Measurements from ENCODE around the gene COL27A1. TPM values are rescaled to one million over a fixed set of nuclear protein-coding genes. Genes with fewer than 3 reads are reported as not detected.
"Not testable (repeated sequence)": the region's sequence is repeated elsewhere in the genome, so short reads cannot be mapped to it uniquely, and the experiment has no call there.

The COL27A1 gene
- total RNA-seq, 1 donor: 0.21 TPM

- not testable (repeated sequence) for H3K4me3 ChIP-seq (ENCODE audit: low read length); H3K9me3 ChIP-seq (ENCODE audit: low read depth, low read length); H3K27me3 ChIP-seq (ENCODE audit: insufficient read depth, low read length); H3K4me1 ChIP-seq (ENCODE audit: insufficient read depth, low read length)
Observed at GRCh38 chr9:114322160-114322818, 167.0 kb downstream of the COL27A1 start.

- H3K27me3 ChIP-seq (ENCODE audit: insufficient read depth, low read length); H3K4me1 ChIP-seq (ENCODE audit: insufficient read depth, low read length); H3K4me3 ChIP-seq (ENCODE audit: low read length); H3K9me3 ChIP-seq (ENCODE audit: low read depth, low read length): not testable (repeated sequence)
Observed at GRCh38 chr9:114322831-114323531, 167.6 kb downstream of the COL27A1 start, which contains the start of gene ORM1. Gene ORM1 (plus strand): TSS chr9:114323098. CDS start chr9:114323134, 36 bp downstream.

DNA sequence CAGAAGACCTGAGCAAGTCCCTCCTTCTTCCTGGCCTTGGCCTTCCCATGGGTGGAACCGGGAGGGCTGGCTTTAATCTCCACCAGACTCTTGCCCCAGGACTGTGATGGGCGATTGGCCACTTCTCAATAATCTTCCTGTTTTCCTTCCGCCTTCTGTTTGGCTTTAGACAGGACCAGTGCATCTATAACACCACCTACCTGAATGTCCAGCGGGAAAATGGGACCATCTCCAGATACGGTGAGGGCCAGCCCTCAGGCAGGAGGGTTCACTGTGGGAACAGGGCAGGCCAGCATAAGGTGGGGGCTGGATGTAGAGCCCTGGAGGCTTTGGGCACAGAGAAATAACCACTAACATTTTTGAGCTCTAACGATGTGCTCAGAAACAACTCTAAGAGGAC is 168.5 kb downstream of the COL27A1 start:
- H3K27me3 ChIP-seq (ENCODE audit: insufficient read depth, low read length); H3K4me1 ChIP-seq (ENCODE audit: insufficient read depth, low read length); H3K4me3 ChIP-seq (ENCODE audit: low read length); H3K9me3 ChIP-seq (ENCODE audit: low read depth, low read length): not testable (repeated sequence)

DNA sequence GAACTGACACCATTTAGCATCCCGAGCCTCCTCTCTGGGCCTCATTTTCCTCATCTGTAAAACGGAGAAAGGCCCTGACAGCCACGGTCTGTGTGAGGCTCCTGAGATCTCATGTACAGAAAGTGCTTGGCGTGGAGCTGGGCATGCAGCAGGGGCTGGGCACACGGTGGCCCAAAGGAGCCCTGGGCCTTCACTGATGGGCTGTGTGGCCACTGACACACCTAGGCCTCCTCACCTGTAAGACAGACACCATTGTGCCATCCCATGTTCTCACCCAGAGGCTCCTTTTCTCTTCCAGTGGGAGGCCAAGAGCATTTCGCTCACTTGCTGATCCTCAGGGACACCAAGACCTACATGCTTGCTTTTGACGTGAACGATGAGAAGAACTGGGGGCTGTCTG is 169.2 kb downstream of the COL27A1 start:
- Histone ChIP-seq H3K4me3 (ENCODE audit: low read length) (no peak overlapping the region), H3K9me3 (ENCODE audit: low read depth, low read length) (no peaks in the 10 kb centered on the region), H3K27me3 (ENCODE audit: insufficient read depth, low read length) (no peaks in the 10 kb centered on the region), H3K4me1 (ENCODE audit: insufficient read depth, low read length) (no peaks in the 10 kb centered on the region)

- H3K4me1 ChIP-seq (ENCODE audit: insufficient read depth, low read length); H3K4me3 ChIP-seq (ENCODE audit: low read length); H3K27me3 ChIP-seq (ENCODE audit: insufficient read depth, low read length); H3K9me3 ChIP-seq (ENCODE audit: low read depth, low read length): not testable (repeated sequence)
Observed at GRCh38 chr9:114324965-114325364, 169.6 kb downstream of the COL27A1 start.

- H3K4me1 ChIP-seq (ENCODE audit: insufficient read depth, low read length); H3K9me3 ChIP-seq (ENCODE audit: low read depth, low read length); H3K27me3 ChIP-seq (ENCODE audit: insufficient read depth, low read length); H3K4me3 ChIP-seq (ENCODE audit: low read length): not testable (repeated sequence)
Observed at GRCh38 chr9:114325684-114326254, 170.4 kb downstream of the COL27A1 start.

DNA sequence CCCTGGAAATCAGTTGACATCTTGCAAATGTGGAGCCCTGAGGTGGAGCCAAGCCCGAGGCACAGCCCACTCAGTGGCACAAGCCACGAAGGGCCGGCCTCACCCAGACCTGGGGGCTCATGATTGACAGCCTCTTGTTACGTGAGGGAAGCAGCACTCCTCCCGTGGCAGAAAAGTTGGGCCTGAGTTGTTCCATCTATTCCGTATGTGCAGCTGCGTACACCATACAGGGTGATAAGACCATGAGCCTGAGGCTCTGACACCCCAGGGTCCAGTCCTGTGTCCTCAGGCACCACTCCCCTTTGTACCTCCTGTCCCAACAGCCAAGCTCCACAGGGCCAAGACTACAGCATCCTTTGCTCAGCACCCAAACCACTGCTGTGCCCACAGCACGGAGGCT is 172.4 kb downstream of the COL27A1 start:
- H3K4me3 ChIP-seq (ENCODE audit: low read length): no peak overlapping the region
- no peaks in the 10 kb centered on the region for H3K27me3 ChIP-seq (ENCODE audit: insufficient read depth, low read length)
- no peaks in the 10 kb centered on the region for H3K4me1 ChIP-seq (ENCODE audit: insufficient read depth, low read length)
- H3K9me3 ChIP-seq (ENCODE audit: low read depth, low read length): no peaks in the 10 kb centered on the region

- H3K4me3 ChIP-seq (ENCODE audit: low read length); H3K27me3 ChIP-seq (ENCODE audit: insufficient read depth, low read length); H3K4me1 ChIP-seq (ENCODE audit: insufficient read depth, low read length); H3K9me3 ChIP-seq (ENCODE audit: low read depth, low read length): not testable (repeated sequence)
Observed at GRCh38 chr9:114328357-114328820, 173.1 kb downstream of the COL27A1 start.

- H3K9me3 ChIP-seq (ENCODE audit: low read depth, low read length); H3K4me1 ChIP-seq (ENCODE audit: insufficient read depth, low read length); H3K4me3 ChIP-seq (ENCODE audit: low read length); H3K27me3 ChIP-seq (ENCODE audit: insufficient read depth, low read length): not testable (repeated sequence)
Observed at GRCh38 chr9:114328937-114329624, 173.7 kb downstream of the COL27A1 start.

- not testable (repeated sequence) for H3K27me3 ChIP-seq (ENCODE audit: insufficient read depth, low read length); H3K4me1 ChIP-seq (ENCODE audit: insufficient read depth, low read length); H3K4me3 ChIP-seq (ENCODE audit: low read length); H3K9me3 ChIP-seq (ENCODE audit: low read depth, low read length)
Observed at GRCh38 chr9:114329625-114330022, 174.3 kb downstream of the COL27A1 start, which contains the start of gene ORM2. Gene ORM2 (plus strand): TSS chr9:114329869. CDS start chr9:114329905, 36 bp downstream.

GRCh38 chr9:114330636-114331035 is 175.3 kb downstream of the COL27A1 start:
- Histone ChIP-seq H3K9me3 (ENCODE audit: low read depth, low read length) (no peaks in the 10 kb centered on the region), H3K27me3 (ENCODE audit: insufficient read depth, low read length) (no peaks in the 10 kb centered on the region), H3K4me3 (ENCODE audit: low read length) (no peak overlapping the region), H3K4me1 (ENCODE audit: insufficient read depth, low read length) (no peaks in the 10 kb centered on the region)

- not testable (repeated sequence) for H3K9me3 ChIP-seq (ENCODE audit: low read depth, low read length); H3K27me3 ChIP-seq (ENCODE audit: insufficient read depth, low read length); H3K4me3 ChIP-seq (ENCODE audit: low read length); H3K4me1 ChIP-seq (ENCODE audit: insufficient read depth, low read length)
Observed at GRCh38 chr9:114331229-114332195, 176.2 kb downstream of the COL27A1 start.

GRCh38 chr9:114332474-114333040 is 177.2 kb downstream of the COL27A1 start:
- H3K4me3 ChIP-seq (ENCODE audit: low read length); H3K27me3 ChIP-seq (ENCODE audit: insufficient read depth, low read length); H3K4me1 ChIP-seq (ENCODE audit: insufficient read depth, low read length); H3K9me3 ChIP-seq (ENCODE audit: low read depth, low read length): not testable (repeated sequence)

- H3K27me3 ChIP-seq (ENCODE audit: insufficient read depth, low read length); H3K4me3 ChIP-seq (ENCODE audit: low read length); H3K4me1 ChIP-seq (ENCODE audit: insufficient read depth, low read length); H3K9me3 ChIP-seq (ENCODE audit: low read depth, low read length): not testable (repeated sequence)
Observed at GRCh38 chr9:114333718-114334117, 178.4 kb downstream of the COL27A1 start.
